H1 (cell line): ENCODE results near the gene RNF182. TPM values are rescaled to one million over a fixed set of nuclear protein-coding genes. Genes with fewer than 3 reads are reported as not detected.

Experiments
- CTCF ChIA-PET: fragments of 300-600 bp; sonication (Branson Sonifier 250); formaldehyde crosslinking; loops from one replicate; lab custom pipeline; 2021; ENCODE audit not compliant: partially characterized antibody; lab: Charles Lee
- POLR2A ChIA-PET: fragments of 300-600 bp; sonication (Branson Sonifier 250); formaldehyde crosslinking; loops from one replicate; lab custom pipeline; 2021; ENCODE audit warnings: inconsistent platforms; ENCODE audit not compliant: partially characterized antibody; lab: Charles Lee
- DNase-seq, 2 experiments: peaks; one replicate each; pipeline versions ENCODE4 v3.0.0 to v3.0.0-alpha.2; 2010 to 2022; ENCODE audit warnings: low spot score in 2 of 2, low read depth in 1 of 2, mixed read lengths in 1 of 2
- FAIRE-seq: peaks from 2 replicates; lab custom pipeline; 2011; peaks lifted over from hg19 to GRCh38; lab: Jason Lieb, UNC
- H2AFZ ChIP-seq: 2 replicates; pipeline ENCODE4 v1.8.1; 2012; ENCODE audit warnings: low read length, inconsistent platforms
- H2AK5ac ChIP-seq: 2 replicates; pipeline ENCODE4 v1.6.1; 2013; ENCODE audit warnings: low read depth, low read length
- H2BK120ac ChIP-seq: replicated peaks from 2 replicates; pipeline ENCODE3; 2013; ENCODE audit warnings: low read depth, low read length, inconsistent platforms
- H2BK12ac ChIP-seq: 2 replicates; pipeline ENCODE4 v1.6.1; 2013; ENCODE audit warnings: low read depth, low read length
- H2BK15ac ChIP-seq: 2 replicates; pipeline ENCODE4 v1.6.1; 2013; ENCODE audit warnings: low read length
- H2BK20ac ChIP-seq: 2 replicates; pipeline ENCODE4 v1.6.1; 2013; ENCODE audit warnings: low read length
- H2BK5ac ChIP-seq: 2 replicates; pipeline ENCODE4 v1.6.1; 2013; ENCODE audit warnings: low read depth, low read length
- H3K14ac ChIP-seq: 2 replicates; pipeline ENCODE4 v1.6.1; 2013; ENCODE audit warnings: inconsistent platforms; ENCODE audit not compliant: insufficient read length
- H3K18ac ChIP-seq: 2 replicates; pipeline ENCODE4 v1.6.1; 2013; ENCODE audit warnings: low read length; ENCODE audit errors: extremely low read depth
- H3K23ac ChIP-seq: 2 replicates; pipeline ENCODE4 v1.6.1; 2013; ENCODE audit warnings: inconsistent platforms; ENCODE audit not compliant: insufficient read length
- H3K23me2 ChIP-seq: 2 replicates; pipeline ENCODE4 v1.6.1; 2013; ENCODE audit warnings: low read depth, low read length
- H3K27ac ChIP-seq: 2 replicates; pipeline ENCODE4 v1.6.1; 2011; ENCODE audit warnings: low read depth, low read length, inconsistent platforms
- H3K27me3 ChIP-seq, 4 experiments: replicated peaks in 1 of 4; 1 replicate in 1 of 4; 2 replicates in 3 of 4; pipeline versions ENCODE4 v1.6.1 to v1.8.1; 2011 to 2013; ENCODE audit warnings: low read length in 3 of 4, mild to moderate bottlenecking in 3 of 4, inconsistent platforms in 2 of 4, mixed read lengths in 2 of 4, moderate library complexity in 1 of 4; ENCODE audit not compliant: control insufficient read depth in 3 of 4, insufficient read depth in 3 of 4; ENCODE audit errors: extremely low read depth in 1 of 4
- H3K36me3 ChIP-seq, 4 experiments: 2 replicates each; pipeline versions ENCODE4 v1.6.1 to v1.8.1; 2011 to 2013; ENCODE audit warnings: mild to moderate bottlenecking in 4 of 4, low read length in 3 of 4, moderate library complexity in 2 of 4, control low read depth in 1 of 4, inconsistent platforms in 1 of 4; ENCODE audit not compliant: insufficient read depth in 4 of 4, control insufficient read depth in 2 of 4
- H3K4ac ChIP-seq: replicated peaks from 2 replicates; pipeline ENCODE3; 2013; ENCODE audit warnings: low read length, low read depth, mixed read lengths, inconsistent platforms; ENCODE audit not compliant: insufficient read length
- H3K4me1 ChIP-seq, 4 experiments: replicated peaks in 1 of 4; 1 replicate in 1 of 4; 2 replicates in 3 of 4; pipeline versions ENCODE4 v1.6.1 to v1.8.1; 2011 to 2013; ENCODE audit warnings: low read length in 3 of 4, inconsistent platforms in 2 of 4, mixed read lengths in 1 of 4; ENCODE audit not compliant: insufficient read depth in 4 of 4, control insufficient read depth in 3 of 4
- H3K4me2 ChIP-seq, 2 experiments: 2 replicates each; pipeline versions ENCODE4 v1.6.1 to v1.8.1; 2011 to 2013; ENCODE audit warnings: low read depth in 2 of 2, low read length in 2 of 2, control low read depth in 1 of 2, inconsistent platforms in 1 of 2, mild to moderate bottlenecking in 1 of 2; ENCODE audit not compliant: insufficient read depth in 1 of 2
- H3K4me3 ChIP-seq, 4 experiments: fragments of 200-600, 300-600 bp in 1 of 4; sonication (generic), shearing (Covaris generic), sonication (Bioruptor Twin) in 1 of 4; 2 replicates each; pipeline versions ENCODE4 v1.5.1 to v1.8.1; 2011 to 2016; ENCODE audit warnings: low read length in 4 of 4, low read depth in 3 of 4, control low read depth in 2 of 4, inconsistent platforms in 2 of 4, mild to moderate bottlenecking in 2 of 4, mixed read lengths in 1 of 4, moderate library complexity in 1 of 4; ENCODE audit not compliant: insufficient read depth in 2 of 4; ENCODE audit errors: extremely low read depth in 1 of 4
- H3K56ac ChIP-seq: replicated peaks from 2 replicates; pipeline ENCODE3; 2013; ENCODE audit warnings: low read depth, mild to moderate bottlenecking, mixed read lengths, low read length, inconsistent platforms; ENCODE audit not compliant: insufficient read length
- H3K79me1 ChIP-seq: 2 replicates; pipeline ENCODE4 v1.6.1; 2013; ENCODE audit warnings: low read depth, low read length, control low read depth
- H3K79me2 ChIP-seq, 2 experiments: 2 replicates each; pipeline versions ENCODE4 v1.6.1 to v1.8.1; 2012 to 2013; ENCODE audit warnings: low read length in 2 of 2, mild to moderate bottlenecking in 2 of 2, inconsistent platforms in 1 of 2; ENCODE audit not compliant: insufficient read depth in 2 of 2, control insufficient read depth in 1 of 2
- H3K9ac ChIP-seq, 4 experiments: replicated peaks in 1 of 4; 1 replicate in 1 of 4; 2 replicates in 3 of 4; pipeline versions ENCODE4 v1.6.1 to v1.8.1; 2011 to 2013; ENCODE audit warnings: low read depth in 3 of 4, low read length in 3 of 4, control low read depth in 2 of 4, mild to moderate bottlenecking in 2 of 4, moderate library complexity in 2 of 4, inconsistent platforms in 1 of 4; ENCODE audit errors: extremely low read depth in 1 of 4
- H3K9me3 ChIP-seq, 2 experiments: 2 replicates each; pipeline versions ENCODE4 v1.6.1 to v1.8.1; 2012 to 2013; ENCODE audit warnings: mild to moderate bottlenecking in 2 of 2, moderate library complexity in 2 of 2, control low read depth in 1 of 2, inconsistent platforms in 1 of 2, low read depth in 1 of 2, low read length in 1 of 2, mixed read lengths in 1 of 2; ENCODE audit not compliant: insufficient read depth in 2 of 2
- H4K20me1 ChIP-seq, 2 experiments: replicated peaks in 1 of 2; 2 replicates each; pipeline versions ENCODE3 to v1.8.1; 2011 to 2013; ENCODE audit warnings: inconsistent platforms in 2 of 2, low read length in 2 of 2, mild to moderate bottlenecking in 1 of 2; ENCODE audit not compliant: insufficient read depth in 2 of 2, control insufficient read depth in 1 of 2
- H4K5ac ChIP-seq: 2 replicates; pipeline ENCODE4 v1.6.1; 2013; ENCODE audit warnings: low read length, low read depth, mixed read lengths, inconsistent platforms; ENCODE audit not compliant: insufficient read length
- H4K8ac ChIP-seq: 2 replicates; pipeline ENCODE4 v1.8.0; 2013; ENCODE audit warnings: mild to moderate bottlenecking, moderate library complexity, low read length, inconsistent platforms; ENCODE audit not compliant: insufficient read depth; ENCODE audit errors: extremely low read depth
- H4K91ac ChIP-seq: replicated peaks from 2 replicates; pipeline ENCODE3; 2013; ENCODE audit warnings: low read length, mixed read lengths, inconsistent platforms; ENCODE audit not compliant: insufficient read length
- E2F6 ChIP-seq: IDR thresholded peaks from 2 replicates; pipeline ENCODE4 v1.6.1; 2012; ENCODE audit warnings: inconsistent platforms
- EGR1 ChIP-seq: IDR thresholded peaks from 2 replicates; pipeline ENCODE4 v1.6.1; 2011; ENCODE audit warnings: low read depth, low read length, borderline replicate concordance
- GABPA ChIP-seq: IDR thresholded peaks from 2 replicates; pipeline ENCODE4 v1.6.1; 2011; ENCODE audit warnings: mild to moderate bottlenecking, low read length, moderate library complexity, borderline replicate concordance; ENCODE audit not compliant: insufficient read depth
- POLR2A ChIP-seq, 2 experiments: IDR thresholded peaks; 1 replicate in 1 of 2; 2 replicates in 1 of 2; pipeline ENCODE4 v1.6.1; 2011; ENCODE audit warnings: low read depth in 2 of 2, low read length in 2 of 2, mild to moderate bottlenecking in 2 of 2; ENCODE audit errors: control extremely low read depth in 1 of 2
- RNF2 ChIP-seq: fragments of 200-900, 300-1000 bp; sonication (generic); IDR thresholded peaks from 2 replicates; pipeline ENCODE4 v1.7.1; 2016; ENCODE audit warnings: borderline replicate concordance, low read depth, mild to moderate bottlenecking, antibody characterized with exemption, low read length; ENCODE audit not compliant: poor library complexity, severe bottlenecking; ENCODE audit errors: missing control alignments
- WGBS, 2 experiments: shearing (Covaris generic) in 1 of 2; methylation state at CpG; one replicate each; pipeline versions ENCODE4 v1.1.6 to v1.1.7; 2013 to 2015; ENCODE audit warnings: low lambda C conversion rate in 2 of 2, mixed read lengths in 2 of 2, inconsistent platforms in 1 of 2, low coverage in 1 of 2, missing lambda C conversion rate in 1 of 2; ENCODE audit not compliant: insufficient replicate concordance in 2 of 2, insufficient coverage in 1 of 2, insufficient read length in 1 of 2; ENCODE audit errors: extremely low coverage in 1 of 2, missing lambda C conversion rate in 1 of 2; 5-methylcytosine and 5-hydroxymethylcytosine counted together
- polyA plus RNA-seq, 7 experiments: library from polyadenylated mRNA; depleted of rRNA in 3 of 7; stranded (reverse) in 5 of 7; unstranded in 2 of 7; fragments of >200 nt in 5 of 7; fragments of 200-250 nt in 2 of 7; gene quantifications; 1 replicate in 5 of 7; 2 replicates in 1 of 7; 4 replicates in 1 of 7; pipeline versions ENCODE4 v1.2.1 to v1.2.3, GENCODE V29; 2011 to 2013; ENCODE audit warnings: missing spikeins in 2 of 7, mixed read lengths in 2 of 7
- total RNA-seq: library from RNA; stranded (reverse); fragmentation: NEBNext Ultra II Directional; extraction: Animal tissue kit (Norgen Biotek cat#: 25700); gene quantifications from 2 replicates; pipeline ENCODE4 v1.2.1, GENCODE V29; 2021

RNF182 gene
- total and polyA plus RNA-seq, 2 of the 8 experiments (the other 6 are each of a cell fraction or from before 2014, with no cell fraction given): 6.2 to 10.7 TPM

- no peak overlapping the region for H3K4me2 ChIP-seq
- no peaks in the 10 kb centered on the region; the same call in 1 of the 2 replicates for H3K23me2 ChIP-seq
- H4K91ac ChIP-seq: no peak overlapping the region
- H3K4me1 ChIP-seq: peaks cover 0 to 17% (median 7%) of the 10 kb centered on the region in 4 experiments; a peak in 6 of 7 replicates
- no peak overlapping the region for H2BK20ac ChIP-seq
- no peak overlapping the region for H2BK15ac ChIP-seq
- H3K23ac ChIP-seq: no peak overlapping the region
- no peak overlapping the region for H3K56ac ChIP-seq
- no peak overlapping the region; the same call in 1 of the 2 replicates for H2AFZ ChIP-seq
- no peak overlapping the region for H2BK12ac ChIP-seq
- H3K14ac ChIP-seq: no peak overlapping the region
- 86% methylated on average over 5 of the region's 5 CpGs; no CpG with 5 or more reads in 1 of the 2 experiments for WGBS, 2 experiments
- no peaks in the 10 kb centered on the region; a peak in 1 of 7 replicates for H3K27me3 ChIP-seq
- no peak overlapping the region for H4K5ac ChIP-seq
- no peak for FAIRE-seq
- H4K20me1 ChIP-seq: no peaks in the 10 kb centered on the region
- H3K4me3 ChIP-seq: no peak overlapping the region
- DNase-seq: no peak
- no peak overlapping the region for H2BK5ac ChIP-seq
- ChIA-PET CTCF (interaction anchor here (0.8 to 3.3 kb wide), 5 partner anchors 9 to 58 kb away, joined by 3 to 14 read pairs (median 4); no protein-coding TSS in a partner anchor), POLR2A (no interaction called here)
- no peak overlapping the region for H3K9ac ChIP-seq
- no peaks in the 10 kb centered on the region for H3K79me2 ChIP-seq
- no peak overlapping the region for H2BK120ac ChIP-seq
- no peak overlapping the region for H3K4ac ChIP-seq
- H3K27ac ChIP-seq: no peak overlapping the region
- TF ChIP-seq E2F6 (no peak), POLR2A (IDR thresholded peaks at IDR 0.05; ENCODE audit: control extremely low read depth in 1 of 2, low read depth in 2 of 2, low read length in 2 of 2) (no peak), GABPA (no peak), EGR1 (no peak), RNF2 (no peak)
- TF ChIP-seq, all 59 proteins: peak for 0
- Histone ChIP-seq H2AK5ac (no peak overlapping the region), H3K9me3 (peaks cover 3 to 6% of the 10 kb centered on the region in 2 experiments; a peak in 1 of 4 replicates), H4K8ac (no peak overlapping the region), H3K18ac (no peak overlapping the region), H3K36me3 (no peaks in the 10 kb centered on the region), H3K79me1 (no peaks in the 10 kb centered on the region)
These were observed 84.1 kb downstream of the RNF182 start for GRCh38 chr6:14008809-14009208.
